PFSK-1 (cell line): ENCODE data around the gene NYAP1.
A peak's percentile ranks its signal among the peaks of the same experiment; 100 is the strongest.

Source experiments
- FOXP2 ChIP-seq: optimal IDR thresholded peaks from 2 replicates; pipeline ENCODE3; 2011; ENCODE audit warnings: borderline replicate concordance, control low read depth, inconsistent platforms; ENCODE audit not compliant: insufficient read depth; ENCODE audit errors: extremely low read length, extremely low read depth
- POLR2AphosphoS5 ChIP-seq: IDR thresholded peaks from 2 replicates; pipeline ENCODE4 v1.6.1; 2012; ENCODE audit warnings: low read depth, mild to moderate bottlenecking, control low read depth, low read length, moderate library complexity
- REST ChIP-seq, 2 experiments: IDR thresholded peaks; 2 replicates each; pipeline versions ENCODE4 v1.6.1 to v1.8.0; 2011 to 2012; ENCODE audit warnings: low read depth in 2 of 2, low read length in 2 of 2, control low read depth in 1 of 2, inconsistent platforms in 1 of 2, mild to moderate bottlenecking in 1 of 2, moderate library complexity in 1 of 2; ENCODE audit not compliant: insufficient read depth in 1 of 2
- SIN3A ChIP-seq: IDR thresholded peaks from 2 replicates; pipeline ENCODE4 v1.6.1; 2012; ENCODE audit warnings: mild to moderate bottlenecking, low read length, moderate library complexity, borderline replicate concordance; ENCODE audit not compliant: insufficient read depth
- TAF1 ChIP-seq: IDR thresholded peaks from 2 replicates; pipeline ENCODE4 v1.6.1; 2012; ENCODE audit warnings: low read length, control low read depth, borderline replicate concordance; ENCODE audit not compliant: insufficient read depth

NYAP1 gene

GRCh38 chr7:100496509-100496908 lies 12.8 kb downstream of the NYAP1 start:
- TF ChIP-seq FOXP2 = no peak
- TF ChIP-seq REST (IDR thresholded peaks at IDR 0.05; ENCODE audit: insufficient read depth in 1 of 2, low read depth in 2 of 2, low read length in 2 of 2) = no peak
- no peak for TF ChIP-seq TAF1
- no peak for TF ChIP-seq SIN3A
- no peak for TF ChIP-seq POLR2AphosphoS5

- TF ChIP-seq SIN3A (no peak), POLR2AphosphoS5 (no peak), FOXP2 (no peak), REST (IDR thresholded peaks at IDR 0.05; ENCODE audit: insufficient read depth in 1 of 2, low read depth in 2 of 2, low read length in 2 of 2) (no peak)
These were observed 21.3 kb downstream of the NYAP1 start for GRCh38 chr7:100504887-100505611.

- no peak for TF ChIP-seq SIN3A
- no peak for TF ChIP-seq FOXP2
- no peak for TF ChIP-seq POLR2AphosphoS5
- no peak for TF ChIP-seq REST (IDR thresholded peaks at IDR 0.05; ENCODE audit: insufficient read depth in 1 of 2, low read depth in 2 of 2, low read length in 2 of 2)
- TF ChIP-seq TAF1 = no peak
These were observed 22.7 kb downstream of the NYAP1 start for GRCh38 chr7:100506356-100506923.

- no peak for TF ChIP-seq TAF1
- peak; percentile 81 for TF ChIP-seq FOXP2
These were observed 25.5 kb downstream of the NYAP1 start for GRCh38 chr7:100509231-100509630.

GRCh38 chr7:100510437-100511239 lies 26.9 kb downstream of the NYAP1 start:
- TF ChIP-seq SIN3A (no peak), POLR2AphosphoS5 (no peak), TAF1 (no peak), REST (IDR thresholded peaks at IDR 0.05; ENCODE audit: insufficient read depth in 1 of 2, low read depth in 2 of 2, low read length in 2 of 2) (no peak), FOXP2 (no peak)
